ENCODE measurements around the gene LURAP1L. TPM values are rescaled to one million over a fixed set of nuclear protein-coding genes. Genes with fewer than 3 reads are reported as not detected.

Gene LURAP1L
- total RNA-seq, 1 experiment from 2014 or later, result 0.13 TPM

DNA sequence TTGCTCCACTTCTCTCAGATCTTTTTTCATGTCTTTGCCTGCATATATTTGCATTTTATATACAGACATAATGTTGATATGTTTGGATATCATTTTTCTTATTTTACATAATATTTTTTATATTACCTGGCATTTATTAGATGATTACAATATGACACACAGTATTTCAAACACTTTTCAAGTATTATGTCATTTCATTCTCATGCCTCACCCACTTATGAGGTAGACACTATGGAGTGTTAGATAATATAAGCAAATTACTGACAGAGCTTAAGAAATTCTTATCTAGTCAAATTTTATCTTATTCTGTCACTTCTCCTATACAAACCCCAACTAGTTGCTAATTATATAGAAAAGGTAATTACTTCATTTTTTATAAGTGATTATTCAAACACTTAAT lies 11.1 kb downstream of the LURAP1L start:
- H3K9me3 ChIP-seq (ENCODE audit: control insufficient read depth, low read depth, low read length), result no peaks in the 10 kb centered on the region
- H2AFZ ChIP-seq (ENCODE audit: low read length), result no peak overlapping the region
- H4K5ac ChIP-seq (ENCODE audit: insufficient read length, low read depth, low read length), result no peak overlapping the region
- H3K4me2 ChIP-seq (ENCODE audit: insufficient read depth, insufficient read length, low read length), result no peak overlapping the region
- H2AK5ac ChIP-seq (ENCODE audit: insufficient read length, low read length), result no peak overlapping the region
- no peaks in the 10 kb centered on the region; a peak in 3 of 7 replicates for H3K36me3 Mint-ChIP-seq (ENCODE audit: insufficient read depth in 1 of 3, low read depth in 3 of 3)
- no peak for TF ChIP-seq CTCF (conservative IDR thresholded peaks at IDR 0.05)
- H3K9me3 Mint-ChIP-seq, result no peaks in the 10 kb centered on the region; a peak in 1 of 5 replicates
- H3K27ac ChIP-seq (ENCODE audit: insufficient read length, low read depth, low read length), result no peak overlapping the region
- H3K4me3 Mint-ChIP-seq, result no peak overlapping the region
- H3K27ac Mint-ChIP-seq, result no peak overlapping the region
- no peak overlapping the region for H3K9ac ChIP-seq (ENCODE audit: extremely low read depth, insufficient read length, low read length)
- no peaks in the 10 kb centered on the region for H3K23me2 ChIP-seq (ENCODE audit: insufficient read length, low read depth, low read length, poor library complexity, severe bottlenecking)
- H3K4me1 ChIP-seq (ENCODE audit: insufficient read depth, low read length), result no peaks in the 10 kb centered on the region
- H3T11ph ChIP-seq (ENCODE audit: low read length), result no peak overlapping the region
- H4K8ac ChIP-seq (replicated peaks; ENCODE audit: insufficient read length, low read depth, low read length), result no peak overlapping the region
- no peak overlapping the region for H2BK15ac ChIP-seq (ENCODE audit: low read depth, low read length)
- no peaks in the 10 kb centered on the region; the same call in 1 of the 2 replicates for H3K27me3 Mint-ChIP-seq (ENCODE audit: low read depth)
- no peak overlapping the region for H2BK20ac ChIP-seq (ENCODE audit: low read depth, low read length, poor library complexity, severe bottlenecking)
- no peak overlapping the region for H2BK12ac ChIP-seq (ENCODE audit: insufficient read length, low read depth, low read length)
- no peak for DNase-seq
- H3K27me3 ChIP-seq (ENCODE audit: insufficient read depth, low read length), result no peaks in the 10 kb centered on the region
- no peak overlapping the region for H3K14ac ChIP-seq (ENCODE audit: insufficient read depth, low read length)
- no peak overlapping the region for H2BK120ac ChIP-seq (ENCODE audit: low read depth, low read length, poor library complexity, severe bottlenecking)
- H3K56ac ChIP-seq (ENCODE audit: insufficient read length, low read depth, low read length), result no peak overlapping the region
- no peak overlapping the region for H3K18ac ChIP-seq (ENCODE audit: insufficient read length, low read depth, low read length)
- H2BK5ac ChIP-seq (ENCODE audit: insufficient read length, low read length), result no peak overlapping the region
- no peak overlapping the region for H3K23ac ChIP-seq (ENCODE audit: insufficient read length, low read depth, low read length)
- no peak overlapping the region for H4K91ac ChIP-seq (ENCODE audit: insufficient read length, low read depth, low read length)
- peaks cover 0 to 2% of the 10 kb centered on the region in 2 experiments; a peak in 1 of 4 replicates for H3K4me1 Mint-ChIP-seq
- no peaks in the 10 kb centered on the region for H4K20me1 ChIP-seq (ENCODE audit: control insufficient read depth, insufficient read depth, insufficient read length)
- no peaks in the 10 kb centered on the region for H3K79me2 ChIP-seq (ENCODE audit: insufficient read depth, low read length)
- H3K79me1 ChIP-seq (ENCODE audit: insufficient read depth, low read depth, low read length, poor library complexity, severe bottlenecking), result no peaks in the 10 kb centered on the region
- H3K4ac ChIP-seq (ENCODE audit: low read depth, low read length), result no peak overlapping the region

Measured in H9 (cell line).